Sciatic nerve (tissue), 2 donors: ENCODE measurements around the gene NEGR1. TPM values are rescaled to one million over a fixed set of nuclear protein-coding genes. Genes with fewer than 3 reads are reported as not detected.

Experiments used
- ATAC-seq: fragments of 200-7000 bp; cut with Tn5 transposase; one replicate; pipeline ENCODE4 v1.9.1; 2020; ENCODE audit warnings: mild to moderate bottlenecking, moderate library complexity
- DNase-seq: peaks from one replicate; pipeline ENCODE4 v3.0.0-alpha.2; 2020; ENCODE audit warnings: low spot score
- intact Hi-C: fragments of 100-400 bp; cut with DNase I; formaldehyde crosslinking; loops from one replicate; pipeline ENCODE4 v1.14.2; 2022
- total RNA-seq: library from RNA; stranded (reverse); fragmentation: NEBNext Ultra II Directional; extraction: Animal tissue kit (Norgen Biotek cat#: 25700); gene quantifications from one replicate; pipeline ENCODE4 v1.2.1, GENCODE V29; 2021
- donor health status: DM: no; HTN: no; CAD: no.
- donor health status: DM: no; HTN: no; CAD: no.

NEGR1 gene
- total RNA-seq, 1 donor from 2014 or later = 85.5 TPM

DNA sequence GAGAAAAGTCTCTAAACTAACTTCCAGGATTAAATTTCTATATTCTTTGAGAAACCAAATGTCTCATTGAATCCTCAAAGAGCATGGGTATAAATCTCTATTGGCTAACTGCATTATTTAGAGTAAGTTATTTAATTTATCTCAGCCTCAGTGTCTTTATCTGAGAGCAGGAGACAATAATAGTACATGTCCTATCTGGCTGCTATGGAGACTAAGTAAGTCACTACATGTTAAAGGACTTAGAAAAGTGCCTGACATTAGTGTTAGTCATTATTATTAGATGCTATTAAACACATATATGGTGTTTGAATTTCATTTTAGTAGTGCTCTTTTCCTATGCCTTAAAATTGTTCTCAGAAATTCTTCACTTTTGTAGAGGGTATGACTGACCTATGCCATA is 505.2 kb downstream of the NEGR1 start:
- no peak for ATAC-seq
- intact Hi-C loops = no loop called here
- DNase-seq = no peak

DNA sequence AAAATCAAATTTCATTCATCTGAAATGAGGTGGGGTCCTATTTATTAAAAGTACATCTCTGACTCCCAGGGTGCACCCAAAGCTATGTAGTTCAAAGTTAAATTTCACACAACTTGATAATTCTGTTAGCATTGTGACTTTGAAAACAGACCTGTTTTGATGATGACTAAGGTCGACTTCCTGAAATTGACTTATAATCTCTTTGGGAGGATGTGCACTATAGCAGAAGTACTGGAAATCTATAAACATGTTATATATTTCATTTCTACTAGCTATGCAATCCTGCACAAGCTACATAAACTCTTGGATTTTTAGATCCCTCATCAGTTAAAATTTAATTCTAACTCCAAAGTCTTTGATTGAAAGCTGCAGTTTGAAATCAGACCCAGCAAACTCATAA is 507.6 kb downstream of the NEGR1 start:
- DNase-seq (no peak), ATAC-seq (no peak)
- intact Hi-C loops = no loop called here

DNA sequence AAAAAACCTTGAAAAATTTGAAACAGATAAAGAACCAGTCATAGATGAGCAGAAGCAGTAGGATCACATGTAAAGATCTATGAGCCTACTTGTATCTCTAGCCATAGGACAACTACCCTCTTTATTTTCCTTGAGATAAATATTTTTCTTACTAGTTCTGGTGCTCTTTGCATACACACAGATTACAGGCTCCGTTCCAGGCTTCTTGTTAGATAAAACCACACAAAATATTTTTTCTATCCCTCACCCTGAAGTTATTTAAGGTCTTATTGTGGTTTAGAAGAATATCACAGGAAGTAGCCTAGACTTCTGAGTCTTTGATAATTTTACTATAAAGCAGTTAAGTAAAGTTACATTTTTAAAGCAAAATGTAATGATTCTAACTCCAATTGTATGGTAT is 512.2 kb downstream of the NEGR1 start:
- no peak for DNase-seq
- intact Hi-C loops = no loop called here
- ATAC-seq = no peak

DNA sequence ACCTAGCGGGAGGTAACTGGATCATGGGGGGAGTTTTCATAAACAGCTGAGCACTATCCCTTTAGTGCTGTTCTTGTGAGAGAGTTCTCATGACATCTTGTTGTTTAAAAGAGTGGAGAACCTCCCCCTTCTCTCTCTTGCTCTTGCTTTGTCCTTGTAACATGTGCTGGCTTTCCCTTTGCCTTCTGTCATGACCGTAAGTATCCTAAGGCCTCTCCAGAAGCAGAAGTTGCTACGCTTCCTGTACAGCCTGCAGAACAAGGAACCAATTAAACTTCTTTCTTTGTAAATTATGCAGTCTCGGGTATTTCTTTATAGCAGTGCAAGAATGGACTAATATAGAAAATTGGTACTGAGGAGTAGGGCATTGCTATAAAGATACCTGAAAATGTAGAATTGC is 515.6 kb downstream of the NEGR1 start:
- ATAC-seq (no peak), DNase-seq (no peak)
- intact Hi-C loops = no loop called here

DNA sequence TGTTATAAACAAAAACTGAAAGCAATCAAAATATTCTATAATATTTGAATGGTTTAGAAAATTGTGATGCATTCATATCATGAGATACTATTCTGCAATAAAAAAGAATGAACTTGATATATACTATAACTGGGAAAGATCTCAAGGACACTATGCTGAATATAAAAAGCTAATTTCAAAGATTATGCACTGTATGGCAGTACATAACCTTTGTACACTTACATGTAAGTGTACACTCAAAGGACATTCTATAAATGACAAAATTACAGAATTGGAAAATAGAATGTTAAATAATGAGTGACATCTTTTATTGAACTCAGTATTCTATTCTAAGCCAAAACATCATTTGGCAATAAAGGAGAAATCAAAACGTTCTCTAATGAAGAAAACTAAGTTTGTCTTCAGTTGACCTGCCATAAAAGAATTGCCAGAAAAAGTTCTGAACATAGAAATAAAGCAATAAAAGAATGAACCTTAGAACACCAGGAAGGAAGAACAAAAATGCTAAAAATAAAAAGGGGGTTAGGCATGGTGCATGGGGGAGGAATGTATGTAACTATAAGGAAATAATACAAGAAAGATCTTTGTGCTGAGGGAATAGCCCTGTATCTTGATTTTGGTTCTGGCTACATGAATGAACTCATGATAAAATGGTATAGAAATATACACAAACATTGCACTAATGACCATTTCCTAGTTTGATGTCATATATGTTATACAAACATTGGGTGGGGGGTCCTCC is 519.7 kb downstream of the NEGR1 start:
- ATAC-seq = no peak
- no peak for DNase-seq
- intact Hi-C loops = no loop called here

DNA sequence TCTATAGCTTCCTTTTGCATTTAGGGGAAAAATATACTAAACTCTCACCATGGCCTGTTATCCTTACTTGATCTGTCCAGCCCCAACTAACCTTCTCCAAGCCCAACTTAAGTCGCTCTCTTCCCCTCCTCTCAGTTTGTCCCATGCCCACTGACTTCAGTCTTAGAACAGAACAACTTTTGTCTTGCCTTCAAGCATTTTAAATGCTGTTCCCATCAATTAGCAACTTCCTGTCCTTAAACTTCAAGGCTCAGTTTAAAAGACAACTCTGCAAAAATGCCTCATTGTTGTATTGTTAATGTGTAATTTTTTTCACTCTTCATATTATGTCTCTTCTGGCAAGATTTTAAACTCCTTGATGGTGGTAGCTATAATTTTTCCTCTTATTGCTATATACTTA is 526.9 kb downstream of the NEGR1 start:
- intact Hi-C loops = no loop called here

DNA sequence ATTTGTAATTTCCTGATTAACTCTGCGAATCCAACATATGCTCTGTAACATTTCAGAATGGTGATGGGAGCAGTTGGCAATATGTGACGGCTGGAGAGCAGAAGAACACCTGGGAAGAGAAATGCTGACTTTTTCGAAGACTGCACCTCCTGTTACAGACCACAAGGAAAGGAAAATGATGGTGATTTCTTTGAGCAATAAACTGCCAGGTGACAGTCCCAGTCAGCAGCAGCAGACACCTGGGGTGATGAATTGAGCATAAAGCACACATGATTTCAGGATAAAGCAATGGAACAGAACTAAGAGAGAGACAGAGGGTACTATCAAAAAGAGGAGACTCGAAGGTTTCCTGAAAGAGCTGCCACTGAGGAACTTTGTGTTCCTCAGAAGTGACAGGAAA is 528.6 kb downstream of the NEGR1 start:
- no peak for DNase-seq
- intact Hi-C loops = no loop called here
- ATAC-seq = no peak

More for the DNA sequence above, 526.9 kb downstream of the NEGR1 start:
- DNase-seq (no peak), ATAC-seq (no peak)

DNA sequence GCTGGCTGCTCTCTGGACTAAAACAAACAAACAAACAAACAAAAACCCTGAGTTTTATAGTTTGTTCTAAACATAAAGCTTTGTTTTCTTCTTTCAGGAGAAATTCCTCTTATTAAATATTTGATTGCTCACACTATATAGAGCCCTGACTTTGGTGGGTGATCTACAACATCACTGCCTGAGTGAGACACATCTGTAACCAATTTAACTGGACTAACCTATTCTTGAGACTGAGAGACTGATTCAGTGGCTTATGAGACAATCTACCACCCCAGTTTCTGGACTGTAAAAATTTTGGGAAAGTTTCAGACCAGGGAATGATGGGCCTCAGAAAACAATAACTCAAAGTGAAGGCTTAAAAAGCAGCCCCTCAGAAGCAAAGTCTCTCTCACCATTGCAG is 537.0 kb downstream of the NEGR1 start:
- DNase-seq (no peak), ATAC-seq (no peak)
- intact Hi-C loops = no loop called here

DNA sequence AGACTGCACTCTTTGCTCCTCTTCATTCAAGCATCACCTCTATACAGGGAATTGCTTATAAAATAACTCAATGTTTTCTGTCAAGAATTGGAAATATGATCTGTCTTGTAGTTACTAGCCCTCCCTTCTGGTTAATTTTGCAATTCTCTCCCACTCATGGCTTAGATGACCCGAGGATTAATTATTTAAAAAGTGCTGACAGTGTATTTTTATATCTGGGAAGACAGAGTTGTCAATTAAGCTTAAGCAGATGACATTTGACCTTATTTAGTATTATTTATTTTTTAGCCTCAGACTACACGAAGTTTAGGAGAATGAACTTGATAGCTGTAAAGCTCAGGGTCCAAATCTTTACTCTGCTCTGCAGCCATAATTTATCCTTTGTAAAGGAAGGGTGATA is 538.5 kb downstream of the NEGR1 start:
- intact Hi-C loops = no loop called here
- DNase-seq = no peak
- ATAC-seq = no peak

DNA sequence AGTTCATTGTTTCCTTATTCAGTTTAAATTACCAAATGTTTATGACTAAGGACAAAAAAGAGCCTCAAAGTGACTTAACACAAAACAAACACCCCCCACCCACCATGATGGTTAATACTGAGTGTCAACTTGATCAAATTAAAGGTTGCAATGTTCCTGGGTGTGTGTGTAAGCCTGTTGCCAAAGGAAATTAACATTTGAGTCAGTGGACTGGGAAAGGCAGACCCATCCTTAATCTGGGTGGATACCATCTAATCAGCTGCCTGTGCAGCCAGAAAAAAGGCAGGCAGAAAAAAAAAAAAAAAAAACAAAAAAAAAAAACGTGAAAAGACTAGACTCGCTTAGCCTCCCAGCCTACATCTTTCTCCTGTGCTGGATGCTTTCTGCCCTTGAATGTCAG is 543.4 kb downstream of the NEGR1 start:
- intact Hi-C loops = no loop called here
- DNase-seq = no peak
- ATAC-seq = no peak

DNA sequence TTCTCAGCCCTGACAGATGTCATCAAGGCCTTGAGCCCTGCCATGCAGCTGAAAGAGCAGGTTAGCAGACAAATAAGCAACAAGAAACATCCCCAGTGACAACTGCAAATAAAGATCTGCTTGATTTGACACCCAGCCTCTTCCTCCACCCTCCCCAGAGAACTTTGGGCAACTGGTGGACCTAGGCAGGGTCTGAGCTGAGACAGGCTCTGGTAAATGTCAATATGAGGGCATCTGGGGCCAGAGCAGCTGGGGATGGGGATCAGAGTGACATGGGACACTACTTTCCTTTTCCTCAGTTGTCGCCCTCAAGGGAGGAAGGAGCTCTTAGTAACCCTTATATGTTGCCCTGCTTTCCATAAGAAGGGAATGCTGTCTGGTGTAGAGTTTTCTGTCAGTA is 544.1 kb downstream of the NEGR1 start:
- ATAC-seq (no peak), DNase-seq (no peak)
- intact Hi-C loops = no loop called here

DNA sequence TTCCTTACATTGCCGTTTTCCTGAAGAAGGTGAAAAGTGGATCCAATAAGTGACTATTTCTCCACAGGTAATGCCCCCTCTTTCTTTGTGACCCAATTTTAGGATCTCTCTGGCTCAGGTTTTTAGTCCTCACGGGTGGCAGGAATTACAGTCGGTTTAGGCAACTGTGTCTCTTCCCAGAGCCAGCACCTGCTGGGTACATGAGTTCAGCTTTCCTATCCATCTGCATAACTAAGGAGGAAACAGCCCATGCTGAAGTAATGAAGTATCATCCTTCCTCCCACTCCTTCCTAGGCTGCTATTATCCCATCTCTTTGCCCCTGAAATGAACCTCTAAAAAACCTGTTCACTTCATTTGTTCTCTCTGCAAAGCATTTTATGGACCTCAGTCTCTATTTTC is 544.6 kb downstream of the NEGR1 start:
- intact Hi-C loops = no loop called here
- ATAC-seq (no peak), DNase-seq (no peak)

DNA sequence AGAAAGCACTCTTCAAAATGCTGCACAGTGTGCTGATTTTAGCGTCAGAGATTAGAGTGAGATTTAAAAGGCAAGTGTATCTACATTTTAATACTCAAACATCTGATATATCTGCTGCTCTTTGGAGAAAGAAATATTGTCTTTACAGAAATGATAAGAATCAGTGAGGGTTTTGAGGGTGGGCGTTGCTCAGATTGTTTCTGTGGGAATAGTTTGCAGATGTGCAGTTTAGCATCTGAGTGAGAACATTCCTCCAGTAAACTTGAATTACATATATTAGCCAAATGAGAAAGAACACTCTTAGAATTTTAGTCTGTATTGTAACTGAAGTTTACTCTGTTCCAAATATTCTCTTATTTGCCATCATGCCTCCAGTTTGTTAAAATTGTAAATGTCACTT is 549.2 kb downstream of the NEGR1 start:
- DNase-seq (no peak), ATAC-seq (no peak)
- intact Hi-C loops = no loop called here

DNA sequence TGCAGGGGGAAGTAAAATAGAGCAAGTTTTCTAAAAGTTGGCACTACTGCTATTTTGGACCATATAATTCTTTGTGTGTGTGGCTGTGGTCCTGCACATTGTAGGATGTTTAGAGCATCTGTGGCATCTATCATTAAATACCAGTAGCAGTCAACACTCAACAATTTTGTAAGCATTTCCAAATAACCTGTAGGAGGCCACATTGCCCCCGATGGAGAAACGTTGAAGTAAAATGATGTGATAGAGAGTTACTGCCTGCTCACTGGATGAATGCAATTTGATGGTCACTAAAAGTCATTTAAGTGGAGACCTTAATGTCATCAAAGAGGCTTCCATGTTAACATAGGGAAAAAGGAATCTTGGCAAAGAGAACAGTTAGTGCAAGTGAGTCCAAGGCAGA is 560.8 kb downstream of the NEGR1 start:
- DNase-seq = no peak
- ATAC-seq = no peak
- intact Hi-C loops = no loop called here

DNA sequence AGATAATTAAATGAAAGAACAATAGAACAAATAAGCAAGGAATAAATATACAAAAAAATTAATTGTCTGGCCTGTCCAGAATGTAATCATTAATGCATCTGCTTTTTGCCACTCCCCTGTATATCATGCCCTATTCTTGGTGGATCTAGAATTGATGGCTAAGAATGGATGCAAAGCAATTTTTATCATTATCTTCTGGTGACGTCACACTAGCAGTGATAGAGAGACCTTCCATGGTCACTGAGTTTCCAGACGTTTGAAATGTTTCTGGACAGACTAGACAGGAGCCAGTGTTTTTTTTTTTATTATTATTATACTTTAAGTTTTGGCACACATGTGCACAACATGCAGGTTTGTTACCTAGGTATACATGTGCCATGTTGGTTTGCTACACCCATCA is 563.0 kb downstream of the NEGR1 start:
- intact Hi-C loops = no loop called here
- DNase-seq = no peak
- ATAC-seq = no peak

DNA sequence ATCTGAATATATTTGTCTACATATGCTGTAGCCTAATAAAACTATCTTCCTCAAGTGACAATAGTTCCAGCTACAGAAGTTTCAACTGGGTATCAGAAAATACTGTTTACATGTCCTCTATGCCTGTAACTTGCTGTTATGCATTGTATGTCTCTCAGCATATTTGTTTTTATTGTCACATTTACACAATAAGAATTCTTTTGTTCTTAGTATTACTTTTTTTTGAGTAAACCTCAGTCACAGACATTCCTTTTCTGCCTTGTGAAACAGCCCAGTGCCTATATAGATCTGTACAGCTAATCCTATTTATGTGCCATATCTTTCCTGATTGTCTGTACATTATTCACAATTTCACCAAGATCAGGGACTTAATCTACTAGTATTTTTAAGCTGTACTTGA is 565.2 kb downstream of the NEGR1 start:
- intact Hi-C loops = no loop called here
- no peak for DNase-seq
- ATAC-seq = no peak

DNA sequence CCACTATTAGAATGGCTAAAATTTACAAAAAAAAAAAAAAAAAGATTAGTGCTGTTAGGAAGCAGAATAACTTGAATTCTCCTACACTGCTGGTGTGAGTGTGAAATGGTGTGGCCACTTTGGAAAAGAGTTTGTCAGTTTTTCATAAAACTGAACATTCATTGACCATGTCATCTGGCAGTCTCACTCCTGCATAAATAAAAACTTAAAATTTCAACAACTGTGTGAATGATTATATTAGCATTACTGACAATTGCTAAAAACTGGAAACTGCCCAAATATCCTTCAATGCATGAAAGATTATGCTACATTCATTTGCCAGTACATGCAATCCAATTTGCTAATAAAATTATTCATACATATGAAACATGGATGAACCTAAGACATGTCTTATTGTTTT is 570.9 kb downstream of the NEGR1 start:
- intact Hi-C loops = no loop called here
- DNase-seq = no peak
- ATAC-seq = no peak

DNA sequence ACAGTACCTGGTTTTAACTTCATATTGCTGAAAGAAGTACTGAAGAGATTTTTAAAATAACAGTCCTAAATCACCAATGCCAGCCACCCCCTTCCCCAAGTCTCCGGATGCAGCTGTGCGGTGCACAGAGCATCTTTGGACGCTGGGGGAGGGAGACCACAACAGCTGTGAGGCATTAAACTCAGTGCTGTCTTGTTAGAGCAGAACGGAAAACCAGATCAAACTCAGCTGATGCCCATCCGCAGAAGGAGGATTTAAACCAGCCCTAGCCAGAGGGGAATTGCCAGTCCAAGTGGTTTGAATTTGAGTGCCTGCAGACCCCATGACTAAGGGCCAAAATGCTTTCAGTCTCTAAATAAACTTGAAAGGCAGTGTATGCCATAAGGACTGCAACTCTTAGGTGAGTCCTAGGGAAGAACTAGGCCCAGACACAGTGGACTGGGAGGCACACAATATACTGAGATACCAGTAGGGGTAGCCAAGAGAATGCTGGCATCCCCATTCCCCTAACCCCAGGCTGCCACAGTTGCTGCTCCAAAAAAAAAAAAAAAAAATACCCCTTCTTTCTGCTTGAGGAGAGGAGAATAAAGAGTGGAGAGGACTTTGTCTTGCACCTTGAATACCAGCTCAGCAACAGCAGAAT is 576.2 kb downstream of the NEGR1 start:
- ATAC-seq = no peak
- DNase-seq = no peak
- intact Hi-C loops = no loop called here

DNA sequence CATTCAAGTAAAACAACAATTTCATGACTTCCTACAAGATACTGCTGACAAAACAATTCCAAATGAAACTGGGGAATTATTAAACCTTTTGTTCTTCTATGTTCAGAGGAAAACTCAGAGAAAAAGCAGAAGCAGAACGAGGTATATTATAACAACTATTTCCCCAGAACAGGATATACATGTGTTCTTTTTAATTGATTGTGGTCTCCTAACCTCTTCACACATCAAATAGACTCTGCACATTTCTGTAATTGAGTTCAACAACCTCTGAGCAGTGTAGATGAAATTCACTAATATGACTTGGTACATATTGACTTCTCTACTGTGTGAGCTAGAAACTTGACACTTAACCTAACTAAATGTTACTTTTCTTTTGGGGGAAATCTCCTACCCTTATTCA is 584.2 kb downstream of the NEGR1 start:
- DNase-seq = no peak
- intact Hi-C loops = no loop called here

DNA sequence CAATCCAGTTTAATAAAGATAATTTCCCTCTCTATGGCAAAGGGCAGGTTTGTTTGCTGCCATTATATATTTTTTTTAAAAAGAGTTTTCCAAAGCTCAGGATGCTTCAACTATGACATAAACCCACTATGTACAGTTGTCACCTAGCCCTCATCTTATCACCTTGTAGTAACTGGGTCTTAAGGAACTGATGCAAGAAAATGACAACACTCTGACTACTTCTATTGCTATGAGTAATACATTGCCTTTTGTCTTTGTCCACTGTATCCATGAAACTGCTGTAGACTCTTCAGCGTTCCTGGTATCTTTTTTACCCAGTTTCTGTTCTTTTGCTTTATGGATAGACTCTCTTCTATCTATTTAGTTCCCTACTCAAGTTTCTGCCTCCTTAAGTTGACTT is 586.5 kb downstream of the NEGR1 start:
- ATAC-seq = no peak
- intact Hi-C loops = no loop called here
- DNase-seq = no peak

More for the DNA sequence above, 584.2 kb downstream of the NEGR1 start:
- no peak for ATAC-seq

DNA sequence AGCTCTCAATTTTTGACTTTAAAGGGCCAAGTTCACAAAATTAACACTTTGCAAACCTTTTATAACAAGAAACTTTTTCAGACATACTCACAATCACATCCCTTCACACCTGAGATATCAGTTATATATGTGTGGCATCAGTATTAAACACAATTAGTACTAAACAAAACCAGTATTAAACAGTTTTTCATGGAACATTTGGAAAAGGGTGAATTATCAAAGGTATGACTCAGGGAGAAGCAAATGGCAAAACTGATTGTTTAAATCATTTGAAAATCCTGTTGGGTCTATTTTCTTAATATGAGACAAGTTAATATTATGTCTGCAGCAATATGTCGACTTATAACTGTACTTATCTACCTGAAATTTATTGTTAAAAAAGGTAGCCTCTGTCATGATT is 587.3 kb downstream of the NEGR1 start:
- DNase-seq (no peak), ATAC-seq (no peak)
- intact Hi-C loops = no loop called here
